SK-N-SH treated with all-trans-retinoic acid at 6 μM for 48 hours (cell line): ENCODE data around the gene CEP250.

ENCODE experiments used
- ATAC-seq: fragments of 200-7000 bp; cut with Tn5 transposase; 3 replicates; pipeline ENCODE4 v1.9.1; 2020; ENCODE audit warnings: mild to moderate bottlenecking, moderate library complexity
- ARNTL ChIP-seq: fragments of 450-650 bp; formaldehyde crosslinking; IDR thresholded peaks from 2 replicates; pipeline ENCODE4 v1.5.0; 2020; ENCODE audit warnings: low read depth, mild to moderate bottlenecking, moderate library complexity, borderline replicate concordance
- BACH2 ChIP-seq: fragments of 250-450 bp; sonication (Bioruptor Pico); IDR thresholded peaks from 2 replicates; pipeline ENCODE4 v1.9.0; 2021; ENCODE audit warnings: mild to moderate bottlenecking, borderline replicate concordance
- CREB5 ChIP-seq: fragments of 250-450 bp; sonication (Bioruptor Pico); IDR thresholded peaks from 2 replicates; pipeline ENCODE4 v1.5.1; 2020; ENCODE audit warnings: low read depth, mild to moderate bottlenecking, moderate library complexity
- CSDC2 ChIP-seq: fragments of 250-450 bp; sonication (Bioruptor Pico); IDR thresholded peaks from 2 replicates; pipeline ENCODE4 v1.5.0; 2020; ENCODE audit warnings: mild to moderate bottlenecking, moderate library complexity
- CSRNP3 ChIP-seq: fragments of 250-450 bp; sonication (Bioruptor Pico); IDR thresholded peaks from 2 replicates; pipeline ENCODE4 v1.5.1; 2021; ENCODE audit warnings: mild to moderate bottlenecking, moderate library complexity
- ESRRG ChIP-seq: fragments of 250-450 bp; sonication (Bioruptor Pico); IDR thresholded peaks from 2 replicates; pipeline ENCODE4 v1.6.1; 2021; ENCODE audit warnings: mild to moderate bottlenecking
- GLIS3 ChIP-seq: fragments of 250-450 bp; sonication (Bioruptor Pico); IDR thresholded peaks from 2 replicates; pipeline ENCODE4 v1.5.0; 2020; ENCODE audit warnings: mild to moderate bottlenecking, moderate library complexity
- ISL1 ChIP-seq: fragments of 250-450 bp; sonication (Bioruptor Pico); IDR thresholded peaks from 2 replicates; pipeline ENCODE4 v2.1.2; 2022; ENCODE audit warnings: mild to moderate bottlenecking, moderate library complexity
- OSR1 ChIP-seq: fragments of 250-450 bp; sonication (Bioruptor Pico); IDR thresholded peaks from 2 replicates; pipeline ENCODE4 v1.8.0; 2022; ENCODE audit warnings: moderate library complexity, mild to moderate bottlenecking, inconsistent platforms
- POU6F1 ChIP-seq: fragments of 250-450 bp; sonication (Bioruptor Pico); IDR thresholded peaks from 2 replicates; pipeline ENCODE4 v1.8.0; 2021; ENCODE audit warnings: low read depth, mild to moderate bottlenecking, moderate library complexity, borderline replicate concordance
- PPARA ChIP-seq: fragments of 250-450 bp; sonication (Bioruptor Pico); IDR thresholded peaks from 2 replicates; pipeline ENCODE4 v1.5.0; 2020; ENCODE audit warnings: mild to moderate bottlenecking, borderline replicate concordance
- RARB ChIP-seq: fragments of 250-450 bp; sonication (Bioruptor Pico); IDR thresholded peaks from 2 replicates; pipeline ENCODE4 v1.8.0; 2021; ENCODE audit warnings: mild to moderate bottlenecking, moderate library complexity
- SNAI2 ChIP-seq: fragments of 250-450 bp; sonication (Bioruptor Pico); IDR thresholded peaks from 2 replicates; pipeline ENCODE4 v1.5.0; 2020; ENCODE audit warnings: mild to moderate bottlenecking, moderate library complexity
- TCF4 ChIP-seq: fragments of 250-450 bp; sonication (Bioruptor Pico); IDR thresholded peaks from 2 replicates; pipeline ENCODE4 v1.8.0; 2021; ENCODE audit warnings: mild to moderate bottlenecking, moderate library complexity, borderline replicate concordance
- TOX ChIP-seq: fragments of 250-450 bp; sonication (Bioruptor Pico); IDR thresholded peaks from 2 replicates; pipeline ENCODE4 v1.8.0; 2021; ENCODE audit warnings: mild to moderate bottlenecking, moderate library complexity, borderline replicate concordance
- ZC3H10 ChIP-seq: fragments of 250-450 bp; sonication (Bioruptor Pico); IDR thresholded peaks from 2 replicates; pipeline ENCODE4 v1.5.1; 2021; ENCODE audit warnings: mild to moderate bottlenecking, moderate library complexity
- ZFP3 ChIP-seq: fragments of 250-450 bp; sonication (Bioruptor Pico); IDR thresholded peaks from 2 replicates; pipeline ENCODE4 v1.5.0; 2020; ENCODE audit warnings: mild to moderate bottlenecking, moderate library complexity
- ZFP30 ChIP-seq: fragments of 450-650 bp; formaldehyde crosslinking; IDR thresholded peaks from 2 replicates; pipeline ENCODE4 v1.5.0; 2022; ENCODE audit warnings: mild to moderate bottlenecking, moderate library complexity
- ZNF565 ChIP-seq: fragments of 450-650 bp; formaldehyde crosslinking; conservative IDR thresholded peaks from 2 replicates; pipeline ENCODE4 v1.5.0; 2020; ENCODE audit warnings: low read depth, mild to moderate bottlenecking, moderate library complexity
- ZNF70 ChIP-seq: fragments of 450-650 bp; formaldehyde crosslinking; IDR thresholded peaks from 2 replicates; pipeline ENCODE4 v1.5.0; 2020; ENCODE audit warnings: mild to moderate bottlenecking, moderate library complexity
- ZNF8 ChIP-seq: fragments of 450-650 bp; formaldehyde crosslinking; IDR thresholded peaks from 2 replicates; pipeline ENCODE4 v1.5.0; 2020; ENCODE audit warnings: mild to moderate bottlenecking, moderate library complexity

The CEP250 gene

GRCh38 chr20:35408270-35408669, 47.1 kb upstream of the CEP250 start (continued):
- no peak for TF ChIP-seq CREB5
- no peak for TF ChIP-seq TOX (CRISPR knock-in tag)
- no peak for TF ChIP-seq ZFP30 (CRISPR knock-in tag)
- no peak for TF ChIP-seq ZNF565 (CRISPR knock-in tag)
- TF ChIP-seq POU6F1 (CRISPR knock-in tag): no peak

- no peak for TF ChIP-seq ZNF565 (CRISPR knock-in tag)
- no peak for TF ChIP-seq RARB
- no peak for TF ChIP-seq ZFP30 (CRISPR knock-in tag)
- no peak for TF ChIP-seq ZNF70 (CRISPR knock-in tag)
- no peak for TF ChIP-seq CSDC2 (CRISPR knock-in tag)
- no peak for TF ChIP-seq SNAI2 (CRISPR knock-in tag)
- no peak for TF ChIP-seq ARNTL (CRISPR knock-in tag)
- TF ChIP-seq CREB5: no peak
- no peak for TF ChIP-seq ESRRG (CRISPR knock-in tag)
- ATAC-seq: no peak
Observed at GRCh38 chr20:35409542-35409941, 45.9 kb upstream of the CEP250 start.

- no peak for TF ChIP-seq ZFP3 (CRISPR knock-in tag)
- TF ChIP-seq RARB: no peak
- TF ChIP-seq SNAI2 (CRISPR knock-in tag): no peak
- TF ChIP-seq BACH2 (CRISPR knock-in tag): no peak
- no peak for TF ChIP-seq ZNF70 (CRISPR knock-in tag)
- TF ChIP-seq ISL1 (CRISPR knock-in tag): no peak
- TF ChIP-seq ARNTL (CRISPR knock-in tag): no peak
Observed at GRCh38 chr20:35410613-35411012, 44.8 kb upstream of the CEP250 start.

GRCh38 chr20:35421322-35421721, 34.1 kb upstream of the CEP250 start:
- no peak for ATAC-seq
- TF ChIP-seq POU6F1 (CRISPR knock-in tag): no peak
- TF ChIP-seq CSRNP3 (CRISPR knock-in tag): no peak
- no peak for TF ChIP-seq GLIS3 (CRISPR knock-in tag)
- TF ChIP-seq ESRRG (CRISPR knock-in tag): no peak
- TF ChIP-seq ZC3H10 (CRISPR knock-in tag): no peak
- TF ChIP-seq OSR1: no peak
- TF ChIP-seq ZNF8: no peak
- no peak for TF ChIP-seq ISL1 (CRISPR knock-in tag)
- TF ChIP-seq PPARA (CRISPR knock-in tag): no peak
- no peak for TF ChIP-seq SNAI2 (CRISPR knock-in tag)
- TF ChIP-seq ARNTL (CRISPR knock-in tag): no peak
- TF ChIP-seq TCF4 (CRISPR knock-in tag): no peak
- TF ChIP-seq ZFP3 (CRISPR knock-in tag): no peak

More at GRCh38 chr20:35410613-35411012, 44.8 kb upstream of the CEP250 start:
- ATAC-seq: no peak
